HG03439 (cell line): ENCODE results near the gene AKAP8.
"Not testable (repeated sequence)": the region's sequence is repeated elsewhere in the genome, so short reads cannot be mapped to it uniquely, and the experiment has no call there.

Experiments
- ATAC-seq: cut with Tn5 transposase; IDR thresholded peaks from one replicate; pipeline ENCODE4 v1.9.1; 2021; ENCODE audit warnings: mild to moderate bottlenecking, moderate library complexity; ENCODE audit not compliant: unreplicated experiment

AKAP8 gene

GRCh38 chr19:15374105-15374651 lies 5.4 kb downstream of the AKAP8 start:
- ATAC-seq = no peak

GRCh38 chr19:15373644-15374043 lies 5.9 kb downstream of the AKAP8 start:
- no peak for ATAC-seq

GRCh38 chr19:15372891-15373301 lies 6.7 kb downstream of the AKAP8 start:
- ATAC-seq = no peak

- no peak for ATAC-seq
Observed at GRCh38 chr19:15372470-15372869, 7.1 kb downstream of the AKAP8 start.

- no peak for ATAC-seq
Observed at GRCh38 chr19:15371786-15372380, 7.7 kb downstream of the AKAP8 start.

GRCh38 chr19:15371119-15371518 lies 8.5 kb downstream of the AKAP8 start:
- no peak for ATAC-seq

GRCh38 chr19:15369594-15369891 lies 10.0 kb downstream of the AKAP8 start:
- ATAC-seq = no peak

- ATAC-seq = no peak
Observed at GRCh38 chr19:15368798-15369593, 10.6 kb downstream of the AKAP8 start.

GRCh38 chr19:15368051-15368632 lies 11.4 kb downstream of the AKAP8 start:
- no peak for ATAC-seq

GRCh38 chr19:15367439-15367838 lies 12.1 kb downstream of the AKAP8 start:
- no peak for ATAC-seq

GRCh38 chr19:15365264-15365663 lies 14.3 kb downstream of the AKAP8 start:
- ATAC-seq = no peak

- not testable (repeated sequence) for ATAC-seq
Observed at GRCh38 chr19:15363791-15364190, 15.8 kb downstream of the AKAP8 start.

GRCh38 chr19:15363048-15363447 lies 16.5 kb downstream of the AKAP8 start:
- ATAC-seq = not testable (repeated sequence)

GRCh38 chr19:15360015-15360414 lies 19.6 kb downstream of the AKAP8 start:
- peak; percentile 59 for ATAC-seq

GRCh38 chr19:15358918-15359317 lies 20.7 kb downstream of the AKAP8 start:
- ATAC-seq = no peak

GRCh38 chr19:15357906-15358305 lies 21.7 kb downstream of the AKAP8 start:
- ATAC-seq = no peak

- ATAC-seq = no peak
Observed at GRCh38 chr19:15354566-15355296, 24.9 kb downstream of the AKAP8 start.

GRCh38 chr19:15353908-15354307 lies 25.7 kb downstream of the AKAP8 start:
- ATAC-seq = no peak

- not testable (repeated sequence) for ATAC-seq
Observed at GRCh38 chr19:15352535-15352934, 27.1 kb downstream of the AKAP8 start.

- ATAC-seq = not testable (repeated sequence)
Observed at GRCh38 chr19:15341328-15341727, 38.3 kb downstream of the AKAP8 start.

GRCh38 chr19:15340086-15340485 lies 39.5 kb downstream of the AKAP8 start:
- no peak for ATAC-seq
